Lower leg skin (tissue), 3 donors: ENCODE measurements around the gene MCMBP.

ENCODE experiments used
- POLR2A ChIP-seq, 2 donors: fragments of 450-650 bp; IDR thresholded peaks; one replicate each; pipeline ENCODE4 v1.6.1; 2016 to 2017; ENCODE audit warnings: antibody characterized with exemption in 2 of 2, mild to moderate bottlenecking in 1 of 2, moderate library complexity in 1 of 2
- TF ChIP-seq, protein P1 (sequence below), 3 donors: fragments of 450-650 bp; IDR thresholded peaks; one replicate each; pipeline ENCODE4 v1.5.1; 2016; ENCODE audit warnings: antibody characterized with exemption in 3 of 3, mild to moderate bottlenecking in 3 of 3, moderate library complexity in 2 of 3

DNA sequence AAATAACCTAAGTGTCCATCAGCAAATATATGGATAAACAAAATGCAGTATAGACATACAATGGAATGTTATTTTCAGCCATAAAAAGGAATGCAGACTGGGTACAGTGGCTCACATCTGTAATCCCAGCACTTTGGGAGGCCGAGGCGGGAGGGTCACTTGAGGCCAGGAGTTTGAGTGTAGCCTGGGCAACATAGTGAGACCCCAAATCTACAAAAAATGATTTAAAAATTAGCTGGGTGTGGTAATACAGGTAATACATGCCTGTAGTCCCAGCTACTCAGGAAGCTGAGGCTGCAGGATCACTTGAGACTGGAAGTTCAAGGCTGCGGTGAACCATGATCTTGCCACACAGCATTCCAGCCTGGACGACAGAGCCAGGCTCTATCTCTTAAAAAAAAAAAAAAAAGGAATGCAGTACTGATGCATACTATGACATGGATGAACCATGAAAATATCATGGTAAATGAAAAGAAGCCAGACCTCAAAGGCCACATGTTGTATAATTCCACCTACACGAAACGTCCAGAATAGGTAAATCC lies 6.9 kb downstream of the MCMBP start:
- TF ChIP-seq, protein P1, sequence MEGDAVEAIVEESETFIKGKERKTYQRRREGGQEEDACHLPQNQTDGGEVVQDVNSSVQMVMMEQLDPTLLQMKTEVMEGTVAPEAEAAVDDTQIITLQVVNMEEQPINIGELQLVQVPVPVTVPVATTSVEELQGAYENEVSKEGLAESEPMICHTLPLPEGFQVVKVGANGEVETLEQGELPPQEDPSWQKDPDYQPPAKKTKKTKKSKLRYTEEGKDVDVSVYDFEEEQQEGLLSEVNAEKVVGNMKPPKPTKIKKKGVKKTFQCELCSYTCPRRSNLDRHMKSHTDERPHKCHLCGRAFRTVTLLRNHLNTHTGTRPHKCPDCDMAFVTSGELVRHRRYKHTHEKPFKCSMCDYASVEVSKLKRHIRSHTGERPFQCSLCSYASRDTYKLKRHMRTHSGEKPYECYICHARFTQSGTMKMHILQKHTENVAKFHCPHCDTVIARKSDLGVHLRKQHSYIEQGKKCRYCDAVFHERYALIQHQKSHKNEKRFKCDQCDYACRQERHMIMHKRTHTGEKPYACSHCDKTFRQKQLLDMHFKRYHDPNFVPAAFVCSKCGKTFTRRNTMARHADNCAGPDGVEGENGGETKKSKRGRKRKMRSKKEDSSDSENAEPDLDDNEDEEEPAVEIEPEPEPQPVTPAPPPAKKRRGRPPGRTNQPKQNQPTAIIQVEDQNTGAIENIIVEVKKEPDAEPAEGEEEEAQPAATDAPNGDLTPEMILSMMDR (IDR thresholded peaks at IDR 0.05) = no peak
- no peak for TF ChIP-seq POLR2A (IDR thresholded peaks at IDR 0.05)
